Tibial nerve (tissue), 4 donors: ENCODE results near the gene CARD11. TPM values are rescaled to one million over a fixed set of nuclear protein-coding genes. Genes with fewer than 3 reads are reported as not detected.

Experiments used
- DNase-seq, 2 donors: peaks; one replicate each; pipeline ENCODE4 v3.0.0-alpha.2; 2019; ENCODE audit warnings: low spot score in 2 of 2
- H3K27ac ChIP-seq, 4 donors: fragments of 200-600 bp; sonication (generic) in 3 of 4; one replicate each; pipeline ENCODE4 v1.5.1; 2017 to 2019; ENCODE audit warnings: mild to moderate bottlenecking in 1 of 4
- H3K27me3 ChIP-seq, 2 donors: fragments of 200-600 bp; sonication (generic) in 1 of 2; one replicate each; pipeline versions ENCODE4 v1.5.1 to v1.6.0; 2017 to 2019
- H3K36me3 ChIP-seq, 3 donors: fragments of 200-600 bp; sonication (generic); one replicate each; pipeline ENCODE4 v1.5.1; 2018 to 2019
- H3K4me1 ChIP-seq, 4 donors: fragments of 200-600 bp; sonication (generic) in 3 of 4; one replicate each; pipeline ENCODE4 v1.5.1; 2017 to 2019
- H3K4me3 ChIP-seq, 4 donors: fragments of 200-600 bp; sonication (generic) in 3 of 4; one replicate each; pipeline ENCODE4 v1.5.1; 2017 to 2019; ENCODE audit warnings: mild to moderate bottlenecking in 1 of 4, moderate library complexity in 1 of 4
- H3K9me3 ChIP-seq, 4 donors: fragments of 200-600 bp; sonication (generic) in 3 of 4; one replicate each; pipeline ENCODE4 v1.5.1; 2017 to 2019
- CTCF ChIP-seq, 5 experiments: fragments of 200-600 bp in 3 of 5; fragments of 450-650 bp in 2 of 5; sonication (generic) in 3 of 5; IDR thresholded peaks; one replicate each; pipeline ENCODE4 v1.5.1; 2016 to 2019; ENCODE audit warnings: antibody characterized with exemption in 5 of 5, mild to moderate bottlenecking in 3 of 5, moderate library complexity in 2 of 5
- EP300 ChIP-seq, 2 donors: sonication (generic); formaldehyde crosslinking; IDR thresholded peaks; one replicate each; pipeline ENCODE4 v1.6.1; 2017; ENCODE audit warnings: antibody characterized with exemption in 2 of 2, mild to moderate bottlenecking in 1 of 2
- POLR2A ChIP-seq, 2 donors: fragments of 450-650 bp; IDR thresholded peaks; one replicate each; pipeline ENCODE4 v1.6.1; 2017; ENCODE audit warnings: antibody characterized with exemption in 2 of 2, mild to moderate bottlenecking in 2 of 2, moderate library complexity in 2 of 2
- WGBS, 2 donors: methylation state at CpG; one replicate each; pipeline ENCODE4 v1.1.5; 2018; 5-methylcytosine and 5-hydroxymethylcytosine counted together
- total RNA-seq, 4 donors: library from RNA; depleted of rRNA; stranded (reverse); fragments of >200 nt; gene quantifications; one replicate each; pipeline ENCODE4 v1.1.0, GENCODE V29; 2016

The CARD11 gene
- total RNA-seq, 4 donors from 2014 or later = 2.0 to 4.8 (median 3.1) TPM

GRCh38 chr7:2953099-2953498 is 90.6 kb downstream of the CARD11 start:
- WGBS, 2 donors = 36 to 66% methylated on average over 5 of the region's 5 CpGs

GRCh38 chr7:2952316-2952715 is 91.4 kb downstream of the CARD11 start:
- H3K27ac ChIP-seq = no peak overlapping the region
- no peaks in the 10 kb centered on the region for H3K27me3 ChIP-seq
- H3K4me1 ChIP-seq = no peaks in the 10 kb centered on the region
- H3K36me3 ChIP-seq = no peaks in the 10 kb centered on the region
- H3K4me3 ChIP-seq = no peak overlapping the region
- H3K9me3 ChIP-seq = peaks cover 0 to 11% (median 0%) of the 10 kb centered on the region in 4 donors
- DNase-seq = no peak
- WGBS, 2 donors = 97 to 99% methylated on average over 4 of the region's 4 CpGs
- no peak for TF ChIP-seq POLR2A (IDR thresholded peaks at IDR 0.05)
- TF ChIP-seq EP300 (IDR thresholded peaks at IDR 0.05) = no peak
- no peak for TF ChIP-seq CTCF (IDR thresholded peaks at IDR 0.05)

More at GRCh38 chr7:2953099-2953498, 90.6 kb downstream of the CARD11 start:
- Histone ChIP-seq H3K27me3 (no peaks in the 10 kb centered on the region), H3K4me1 (no peaks in the 10 kb centered on the region), H3K4me3 (no peak overlapping the region), H3K36me3 (no peaks in the 10 kb centered on the region), H3K27ac (no peak overlapping the region), H3K9me3 (peaks cover 0 to 11% (median 0%) of the 10 kb centered on the region in 4 donors)
- TF ChIP-seq EP300 (IDR thresholded peaks at IDR 0.05) (no peak), POLR2A (IDR thresholded peaks at IDR 0.05) (no peak), CTCF (IDR thresholded peaks at IDR 0.05) (no peak)
- no peak for DNase-seq

- no peaks in the 10 kb centered on the region for H3K4me1 ChIP-seq
- DNase-seq = no peak
- no peak overlapping the region for H3K4me3 ChIP-seq
- no peak for TF ChIP-seq POLR2A (IDR thresholded peaks at IDR 0.05)
- TF ChIP-seq CTCF (IDR thresholded peaks at IDR 0.05) = no peak
- no peak for TF ChIP-seq EP300 (IDR thresholded peaks at IDR 0.05)
- no peaks in the 10 kb centered on the region for H3K27me3 ChIP-seq
- peaks cover 0 to 11% (median 0%) of the 10 kb centered on the region in 4 donors for H3K9me3 ChIP-seq
- no peaks in the 10 kb centered on the region for H3K36me3 ChIP-seq
- no peak overlapping the region for H3K27ac ChIP-seq
These were observed 93.1 kb downstream of the CARD11 start for GRCh38 chr7:2950578-2950977.

- no peaks in the 10 kb centered on the region for H3K36me3 ChIP-seq
- 43 to 47% methylated on average over 2 of the region's 2 CpGs for WGBS, 2 donors
- no peak for TF ChIP-seq POLR2A (IDR thresholded peaks at IDR 0.05)
- no peak for TF ChIP-seq EP300 (IDR thresholded peaks at IDR 0.05)
- no peak for TF ChIP-seq CTCF (IDR thresholded peaks at IDR 0.05)
- no peak for DNase-seq
- no peaks in the 10 kb centered on the region for H3K4me1 ChIP-seq
- no peak overlapping the region for H3K27ac ChIP-seq
- H3K27me3 ChIP-seq = no peaks in the 10 kb centered on the region
- H3K9me3 ChIP-seq = peaks cover 0 to 11% (median 0%) of the 10 kb centered on the region in 4 donors
- no peak overlapping the region for H3K4me3 ChIP-seq
These were observed 94.9 kb downstream of the CARD11 start for GRCh38 chr7:2948749-2949148.

- Histone ChIP-seq H3K4me3 (no peak overlapping the region), H3K27ac (no peak overlapping the region), H3K9me3 (peaks cover 0 to 14% (median 0%) of the 10 kb centered on the region in 4 donors), H3K36me3 (no peaks in the 10 kb centered on the region), H3K4me1 (no peaks in the 10 kb centered on the region), H3K27me3 (no peaks in the 10 kb centered on the region)
- TF ChIP-seq EP300 (IDR thresholded peaks at IDR 0.05) (no peak), CTCF (IDR thresholded peaks at IDR 0.05) (no peak), POLR2A (IDR thresholded peaks at IDR 0.05) (no peak)
- WGBS, 2 donors = 89 to 92% methylated on average over 12 of the region's 12 CpGs
- DNase-seq = no peak
These were observed 96.4 kb downstream of the CARD11 start for GRCh38 chr7:2947058-2947780.
